COLO668 (cell line): ENCODE data around the gene JAGN1.
A peak's percentile ranks its signal among the peaks of the same experiment; 100 is the strongest.
"Not testable (repeated sequence)": the region's sequence is repeated elsewhere in the genome, so short reads cannot be mapped to it uniquely, and the experiment has no call there.

Source experiments
- DNase-seq: peaks from one replicate; lab custom pipeline; 2025; ENCODE audit not compliant: unreplicated experiment; lab: John Stamatoyannopoulos, UW

Gene JAGN1

DNA sequence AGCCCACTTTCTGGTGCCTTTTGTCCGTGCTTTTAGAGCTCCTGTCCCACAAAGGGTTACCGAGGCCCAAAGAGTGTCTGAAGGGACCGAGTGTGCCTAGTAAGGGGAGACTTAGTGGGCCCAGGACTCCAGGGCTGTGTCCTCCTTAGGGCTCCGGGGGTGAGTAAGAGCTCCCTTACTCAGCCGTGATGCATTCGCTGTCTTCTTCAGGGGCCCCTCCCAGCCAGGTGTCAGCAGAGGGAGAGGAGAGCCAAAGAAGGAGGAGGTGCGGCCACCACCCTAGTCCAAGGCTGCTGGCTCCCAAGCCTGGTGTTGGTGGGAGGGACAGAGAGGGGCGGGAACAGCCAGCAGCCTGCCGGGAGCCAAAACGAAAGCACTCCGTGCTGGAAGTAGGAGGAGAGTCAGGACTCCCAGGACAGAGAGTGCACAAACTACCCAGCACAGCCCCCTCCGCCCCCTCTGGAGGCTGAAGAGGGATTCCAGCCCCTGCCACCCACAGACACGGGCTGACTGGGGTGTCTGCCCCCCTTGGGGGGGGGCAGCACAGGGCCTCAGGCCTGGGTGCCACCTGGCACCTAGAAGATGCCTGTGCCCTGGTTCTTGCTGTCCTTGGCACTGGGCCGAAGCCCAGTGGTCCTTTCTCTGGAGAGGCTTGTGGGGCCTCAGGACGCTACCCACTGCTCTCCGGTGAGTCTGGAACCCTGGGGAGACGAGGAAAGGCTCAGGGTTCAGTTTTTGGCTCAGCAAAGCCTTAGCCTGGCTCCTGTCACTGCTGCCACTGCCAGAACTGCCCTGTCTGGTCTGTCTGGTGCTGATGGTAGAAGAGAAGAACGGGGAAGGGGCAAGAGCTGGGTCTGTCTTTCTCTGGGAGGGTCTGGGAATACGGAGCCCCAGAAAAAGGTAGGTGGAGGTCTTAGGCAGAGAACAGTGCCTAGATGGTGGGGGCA lies 26.6 kb downstream of the JAGN1 start, which contains the start of gene IL17RC:
Gene IL17RC (plus strand): TSS at position 365 of the 947 bp plus-strand sequence. CDS start 218 bp downstream, at position 583.
- peak; percentile 77 for DNase-seq

- no peak for DNase-seq
These were observed 27.4 kb downstream of the JAGN1 start for GRCh38 chr3:9917820-9918219.

GRCh38 chr3:9918261-9919038 lies 28.0 kb downstream of the JAGN1 start:
- DNase-seq = no peak

DNA sequence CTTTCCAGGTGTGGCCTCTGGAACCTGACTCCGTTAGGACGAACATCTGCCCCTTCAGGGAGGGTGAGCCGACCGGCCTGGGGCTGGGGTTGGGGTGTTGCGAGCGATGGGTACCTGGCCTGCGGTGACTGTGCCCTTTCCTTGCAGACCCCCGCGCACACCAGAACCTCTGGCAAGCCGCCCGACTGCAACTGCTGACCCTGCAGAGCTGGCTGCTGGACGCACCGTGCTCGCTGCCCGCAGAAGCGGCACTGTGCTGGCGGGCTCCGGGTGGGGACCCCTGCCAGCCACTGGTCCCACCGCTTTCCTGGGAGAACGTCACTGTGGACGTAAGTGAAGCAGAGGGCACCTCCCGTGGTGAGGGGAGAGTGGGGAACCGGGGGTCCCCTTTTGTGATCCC lies 37.7 kb downstream of the JAGN1 start:
- no peak for DNase-seq

DNA sequence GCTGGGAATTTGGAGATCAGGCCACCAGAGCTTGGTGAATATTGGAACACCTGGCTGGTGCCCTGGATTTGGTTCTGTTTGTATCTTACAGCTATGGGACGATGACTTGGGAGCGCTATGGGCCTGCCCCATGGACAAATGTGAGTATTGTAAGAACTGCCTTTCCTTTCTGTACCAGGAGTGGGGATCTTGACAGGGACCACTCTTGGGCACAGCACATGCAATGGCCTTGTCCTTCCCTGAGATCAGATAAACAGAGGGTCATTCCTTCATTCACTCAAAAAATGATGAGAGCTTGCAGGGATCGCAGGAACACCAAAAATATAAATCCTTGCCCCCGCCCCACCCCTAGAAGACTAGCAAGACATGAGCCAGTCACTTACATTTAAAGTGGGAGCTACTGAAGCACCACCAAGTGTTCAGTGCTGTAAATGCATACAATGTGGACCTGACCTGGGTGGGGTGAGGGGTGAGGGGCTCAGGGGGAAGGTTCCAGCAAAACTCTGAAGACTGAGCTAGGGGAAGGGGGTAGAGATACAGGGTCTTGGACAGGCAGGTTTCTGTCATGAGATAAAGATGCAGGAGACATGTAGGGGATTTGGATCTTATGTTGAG lies 40.5 kb downstream of the JAGN1 start:
- no peak for DNase-seq

GRCh38 chr3:9932535-9932842 lies 42.1 kb downstream of the JAGN1 start:
- no peak for DNase-seq

GRCh38 chr3:9932843-9933560 lies 42.6 kb downstream of the JAGN1 start:
- peak; percentile 81 for DNase-seq

- peak; percentile 92 for DNase-seq
These were observed 43.3 kb downstream of the JAGN1 start, which contains the start of gene CRELD1 for GRCh38 chr3:9933561-9934234. TSS of gene CRELD1 (plus strand) at chr3:9933834. CDS start at chr3:9934439, 605 bp downstream.

- DNase-seq = peak; percentile 11
These were observed 43.8 kb downstream of the JAGN1 start for GRCh38 chr3:9934235-9934621.

- DNase-seq = no peak
These were observed 44.6 kb downstream of the JAGN1 start for GRCh38 chr3:9934993-9935392.

DNA sequence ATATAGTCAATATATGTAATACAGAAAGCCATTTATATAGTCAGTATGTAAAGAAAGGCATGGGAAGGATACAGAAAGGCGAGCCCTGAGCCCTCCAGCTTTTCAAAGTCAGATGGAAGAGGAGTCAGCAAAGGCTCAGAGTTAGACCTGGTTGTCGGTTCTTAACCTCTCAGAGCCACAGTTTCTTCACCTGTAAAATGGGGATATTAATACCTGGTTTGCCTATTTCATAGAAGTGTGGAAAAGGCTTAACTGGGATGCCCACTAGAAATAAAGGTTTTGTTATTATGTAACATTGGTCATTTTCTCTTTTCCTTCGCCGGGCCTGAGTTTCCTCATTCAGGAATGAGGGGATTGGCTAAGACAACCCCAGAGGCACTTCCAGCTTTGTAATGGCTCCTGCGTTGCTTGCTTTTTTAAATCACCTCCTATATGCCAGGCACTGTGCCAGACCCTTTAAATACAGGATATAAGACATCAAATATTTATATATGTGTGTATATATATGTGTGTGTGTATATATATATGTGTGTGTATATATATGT lies 45.6 kb downstream of the JAGN1 start:
- no peak for DNase-seq

DNA sequence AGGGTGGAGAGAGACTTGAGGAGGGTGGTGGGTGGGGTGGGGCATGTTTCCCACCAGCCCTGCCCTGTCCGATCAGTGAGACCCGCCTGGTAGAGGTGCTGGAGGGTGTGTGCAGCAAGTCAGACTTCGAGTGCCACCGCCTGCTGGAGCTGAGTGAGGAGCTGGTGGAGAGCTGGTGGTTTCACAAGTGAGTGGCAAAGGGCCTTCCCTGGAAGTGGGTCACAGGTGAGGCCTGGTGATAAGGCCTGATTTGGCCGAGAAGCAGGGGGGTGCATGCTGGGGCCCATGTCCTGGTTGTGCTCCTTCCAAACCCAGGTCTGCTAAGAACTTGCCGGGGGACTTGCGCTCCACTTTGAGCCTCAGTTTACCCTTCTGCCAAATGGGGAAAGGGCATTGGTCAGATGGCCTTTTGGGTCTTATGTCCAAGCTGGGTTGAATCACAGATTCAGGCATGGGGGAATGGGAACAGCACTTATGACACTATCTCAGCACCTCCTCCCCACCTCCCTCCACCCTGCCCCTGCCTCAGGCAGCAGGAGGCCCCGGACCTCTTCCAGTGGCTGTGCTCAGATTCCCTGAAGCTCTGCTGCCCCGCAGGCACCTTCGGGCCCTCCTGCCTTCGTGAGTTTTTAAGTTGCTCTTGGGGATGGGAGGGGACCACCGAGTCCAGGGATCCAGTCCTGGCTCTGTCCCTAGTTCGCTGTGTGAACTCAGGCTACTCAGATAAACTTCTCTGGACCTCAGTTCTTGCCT lies 47.3 kb downstream of the JAGN1 start:
- no peak for DNase-seq

DNA sequence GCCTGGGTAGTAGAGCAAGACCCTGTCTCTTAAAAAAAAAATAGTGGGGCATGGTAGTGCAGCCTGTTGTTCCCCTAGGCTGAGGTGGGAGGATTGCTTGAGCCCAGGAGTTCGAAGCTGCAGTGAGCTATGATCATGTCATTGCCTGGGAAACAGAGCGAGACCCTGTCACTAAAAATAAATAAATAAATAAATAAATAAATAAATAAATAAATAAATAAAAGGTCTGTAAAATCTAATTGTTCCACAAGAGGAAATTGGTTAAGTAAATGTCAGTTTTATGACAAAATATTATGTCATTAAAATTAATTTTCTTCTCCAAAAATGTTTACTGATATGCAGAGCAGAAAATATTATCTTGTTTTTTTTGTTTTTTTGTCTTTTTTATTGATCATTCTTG lies 48.6 kb downstream of the JAGN1 start:
- no peak for DNase-seq

GRCh38 chr3:9939906-9940305 lies 49.5 kb downstream of the JAGN1 start:
- DNase-seq = not testable (repeated sequence)

DNA sequence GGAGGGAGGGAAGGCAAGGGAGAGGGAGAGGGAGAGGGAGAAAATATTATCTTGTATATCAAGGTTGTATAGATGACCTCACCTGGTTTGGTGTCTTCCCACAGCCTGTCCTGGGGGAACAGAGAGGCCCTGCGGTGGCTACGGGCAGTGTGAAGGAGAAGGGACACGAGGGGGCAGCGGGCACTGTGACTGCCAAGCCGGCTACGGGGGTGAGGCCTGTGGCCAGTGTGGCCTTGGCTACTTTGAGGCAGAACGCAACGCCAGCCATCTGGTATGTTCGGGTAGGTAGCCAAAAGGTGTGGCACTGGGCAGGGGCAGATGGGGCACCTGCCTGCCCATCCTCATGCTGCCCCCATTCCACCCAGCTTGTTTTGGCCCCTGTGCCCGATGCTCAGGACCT lies 50.3 kb downstream of the JAGN1 start:
- DNase-seq = no peak

GRCh38 chr3:9942164-9942563 lies 51.8 kb downstream of the JAGN1 start:
- no peak for DNase-seq

GRCh38 chr3:9942934-9943690 lies 52.7 kb downstream of the JAGN1 start:
- DNase-seq = no peak
